ENCODE results near the gene AFF1. TPM values are rescaled to one million over a fixed set of nuclear protein-coding genes. Genes with fewer than 3 reads are reported as not detected.

AFF1 gene
- total RNA-seq, 1 experiment from 2014 or later: 23.9 TPM

DNA sequence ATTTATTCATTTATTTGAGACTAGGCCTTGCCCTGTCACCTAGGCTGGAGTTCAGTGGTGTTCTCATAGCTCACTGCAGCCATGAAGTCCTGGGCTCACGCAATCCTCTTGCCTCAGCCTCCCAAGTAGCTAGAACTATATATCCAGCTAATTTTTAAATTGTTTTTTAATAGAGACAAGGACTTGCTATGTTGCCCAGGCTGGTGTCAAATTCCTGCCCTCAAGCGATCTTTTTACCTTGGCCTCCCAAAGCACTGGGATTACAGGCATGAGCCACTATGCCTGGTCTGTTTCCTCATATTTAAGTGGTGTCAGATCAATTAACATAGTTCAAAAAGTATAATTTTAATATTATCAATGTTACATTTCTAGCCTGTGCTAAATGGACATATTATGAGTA is 68.5 kb downstream of the AFF1 start:
- DNase-seq (ENCODE audit: low read depth, low spot score) (no peak), ATAC-seq (no peak)
- ChIA-PET POLR2A (no interaction called here), CTCF (no interaction called here)
- H3K4me3 ChIP-seq (ENCODE audit: low read depth in 2 of 2, low read length in 2 of 2): no peak overlapping the region
- intact Hi-C loops (cut with micrococcal nuclease; ENCODE audit: unreplicated experiment): no loop called here
- no TSS peak for BruUV-seq (replicated peaks)
- H3K27me3 ChIP-seq (ENCODE audit: control insufficient read depth, insufficient read depth, low read length): no peaks in the 10 kb centered on the region
- H3K36me3 ChIP-seq (ENCODE audit: control insufficient read depth, insufficient read depth, low read length): no peaks in the 10 kb centered on the region; the same call in 1 of the 2 replicates
- no peaks in the 10 kb centered on the region for H3K9me3 ChIP-seq (ENCODE audit: control insufficient read depth, insufficient read depth, low read depth, low read length)
- H3K27ac ChIP-seq (ENCODE audit: low read length): no peak overlapping the region
- no peak for TF ChIP-seq TCF7L2 (IDR thresholded peaks at IDR 0.05; ENCODE audit: low read depth, low read length)
- TF ChIP-seq SIN3A (IDR thresholded peaks at IDR 0.05; ENCODE audit: borderline replicate concordance, insufficient read depth, low read depth, low read length): no peak
- H3K4me1 ChIP-seq (ENCODE audit: control insufficient read depth, insufficient read depth, low read length): peaks cover 3% of the 10 kb centered on the region
- in situ Hi-C loops (cut with HindIII; ENCODE audit: low pct_unique_long_range_greater_than_20kb, low sequenced_read_pairs): no loop called here

DNA sequence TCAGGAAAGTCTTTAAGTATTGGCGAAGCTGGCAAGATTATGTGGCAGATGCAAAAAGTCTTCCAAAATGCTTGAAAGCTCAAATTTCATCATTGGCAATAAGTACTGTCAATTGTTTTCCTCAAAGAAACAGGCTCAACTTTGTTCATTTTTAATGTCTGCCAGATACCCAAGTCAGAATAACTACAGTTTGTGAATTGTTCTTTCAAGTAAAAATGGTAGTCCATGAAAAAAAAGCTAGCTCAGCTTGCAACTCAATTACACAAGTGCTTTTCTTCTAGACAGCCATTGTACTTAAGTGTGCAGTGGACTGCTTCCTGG is 70.5 kb downstream of the AFF1 start:
- intact Hi-C loops (cut with micrococcal nuclease; ENCODE audit: unreplicated experiment) (no loop called here), in situ Hi-C loops (cut with HindIII; ENCODE audit: low pct_unique_long_range_greater_than_20kb, low sequenced_read_pairs) (no loop called here)
- BruUV-seq (replicated peaks): no TSS peak
- H3K27me3 ChIP-seq (ENCODE audit: control insufficient read depth, insufficient read depth, low read length): no peaks in the 10 kb centered on the region
- ATAC-seq: no peak
- no peaks in the 10 kb centered on the region for H3K9me3 ChIP-seq (ENCODE audit: control insufficient read depth, insufficient read depth, low read depth, low read length)
- POLR2A ChIA-PET: no interaction called here
- CTCF ChIA-PET: no interaction called here
- H3K4me3 ChIP-seq (ENCODE audit: low read depth in 2 of 2, low read length in 2 of 2): no peak overlapping the region; a peak in 1 of 4 replicates
- no peak for DNase-seq (ENCODE audit: low read depth, low spot score)
- no peak for TF ChIP-seq POLR2AphosphoS5 (IDR thresholded peaks at IDR 0.05; ENCODE audit: low read depth, low read length)
- TF ChIP-seq TCF7L2 (IDR thresholded peaks at IDR 0.05; ENCODE audit: low read depth, low read length): no peak
- TF ChIP-seq, protein P1, sequence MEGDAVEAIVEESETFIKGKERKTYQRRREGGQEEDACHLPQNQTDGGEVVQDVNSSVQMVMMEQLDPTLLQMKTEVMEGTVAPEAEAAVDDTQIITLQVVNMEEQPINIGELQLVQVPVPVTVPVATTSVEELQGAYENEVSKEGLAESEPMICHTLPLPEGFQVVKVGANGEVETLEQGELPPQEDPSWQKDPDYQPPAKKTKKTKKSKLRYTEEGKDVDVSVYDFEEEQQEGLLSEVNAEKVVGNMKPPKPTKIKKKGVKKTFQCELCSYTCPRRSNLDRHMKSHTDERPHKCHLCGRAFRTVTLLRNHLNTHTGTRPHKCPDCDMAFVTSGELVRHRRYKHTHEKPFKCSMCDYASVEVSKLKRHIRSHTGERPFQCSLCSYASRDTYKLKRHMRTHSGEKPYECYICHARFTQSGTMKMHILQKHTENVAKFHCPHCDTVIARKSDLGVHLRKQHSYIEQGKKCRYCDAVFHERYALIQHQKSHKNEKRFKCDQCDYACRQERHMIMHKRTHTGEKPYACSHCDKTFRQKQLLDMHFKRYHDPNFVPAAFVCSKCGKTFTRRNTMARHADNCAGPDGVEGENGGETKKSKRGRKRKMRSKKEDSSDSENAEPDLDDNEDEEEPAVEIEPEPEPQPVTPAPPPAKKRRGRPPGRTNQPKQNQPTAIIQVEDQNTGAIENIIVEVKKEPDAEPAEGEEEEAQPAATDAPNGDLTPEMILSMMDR (IDR thresholded peaks at IDR 0.05): no peak
- no peak for TF ChIP-seq SIN3A (IDR thresholded peaks at IDR 0.05; ENCODE audit: borderline replicate concordance, insufficient read depth, low read depth, low read length)
- TF ChIP-seq, protein P2, sequence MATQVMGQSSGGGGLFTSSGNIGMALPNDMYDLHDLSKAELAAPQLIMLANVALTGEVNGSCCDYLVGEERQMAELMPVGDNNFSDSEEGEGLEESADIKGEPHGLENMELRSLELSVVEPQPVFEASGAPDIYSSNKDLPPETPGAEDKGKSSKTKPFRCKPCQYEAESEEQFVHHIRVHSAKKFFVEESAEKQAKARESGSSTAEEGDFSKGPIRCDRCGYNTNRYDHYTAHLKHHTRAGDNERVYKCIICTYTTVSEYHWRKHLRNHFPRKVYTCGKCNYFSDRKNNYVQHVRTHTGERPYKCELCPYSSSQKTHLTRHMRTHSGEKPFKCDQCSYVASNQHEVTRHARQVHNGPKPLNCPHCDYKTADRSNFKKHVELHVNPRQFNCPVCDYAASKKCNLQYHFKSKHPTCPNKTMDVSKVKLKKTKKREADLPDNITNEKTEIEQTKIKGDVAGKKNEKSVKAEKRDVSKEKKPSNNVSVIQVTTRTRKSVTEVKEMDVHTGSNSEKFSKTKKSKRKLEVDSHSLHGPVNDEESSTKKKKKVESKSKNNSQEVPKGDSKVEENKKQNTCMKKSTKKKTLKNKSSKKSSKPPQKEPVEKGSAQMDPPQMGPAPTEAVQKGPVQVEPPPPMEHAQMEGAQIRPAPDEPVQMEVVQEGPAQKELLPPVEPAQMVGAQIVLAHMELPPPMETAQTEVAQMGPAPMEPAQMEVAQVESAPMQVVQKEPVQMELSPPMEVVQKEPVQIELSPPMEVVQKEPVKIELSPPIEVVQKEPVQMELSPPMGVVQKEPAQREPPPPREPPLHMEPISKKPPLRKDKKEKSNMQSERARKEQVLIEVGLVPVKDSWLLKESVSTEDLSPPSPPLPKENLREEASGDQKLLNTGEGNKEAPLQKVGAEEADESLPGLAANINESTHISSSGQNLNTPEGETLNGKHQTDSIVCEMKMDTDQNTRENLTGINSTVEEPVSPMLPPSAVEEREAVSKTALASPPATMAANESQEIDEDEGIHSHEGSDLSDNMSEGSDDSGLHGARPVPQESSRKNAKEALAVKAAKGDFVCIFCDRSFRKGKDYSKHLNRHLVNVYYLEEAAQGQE (IDR thresholded peaks at IDR 0.05; ENCODE audit: insufficient read depth in 1 of 2, low read depth in 2 of 2, low read length in 1 of 2): no peak
- H3K36me3 ChIP-seq (ENCODE audit: control insufficient read depth, insufficient read depth, low read length): no peaks in the 10 kb centered on the region; the same call in 1 of the 2 replicates
- H3K4me1 ChIP-seq (ENCODE audit: control insufficient read depth, insufficient read depth, low read length): peaks cover 14% of the 10 kb centered on the region
- peak overlapping the region; percentile 85 for H3K27ac ChIP-seq (ENCODE audit: low read length)

DNA sequence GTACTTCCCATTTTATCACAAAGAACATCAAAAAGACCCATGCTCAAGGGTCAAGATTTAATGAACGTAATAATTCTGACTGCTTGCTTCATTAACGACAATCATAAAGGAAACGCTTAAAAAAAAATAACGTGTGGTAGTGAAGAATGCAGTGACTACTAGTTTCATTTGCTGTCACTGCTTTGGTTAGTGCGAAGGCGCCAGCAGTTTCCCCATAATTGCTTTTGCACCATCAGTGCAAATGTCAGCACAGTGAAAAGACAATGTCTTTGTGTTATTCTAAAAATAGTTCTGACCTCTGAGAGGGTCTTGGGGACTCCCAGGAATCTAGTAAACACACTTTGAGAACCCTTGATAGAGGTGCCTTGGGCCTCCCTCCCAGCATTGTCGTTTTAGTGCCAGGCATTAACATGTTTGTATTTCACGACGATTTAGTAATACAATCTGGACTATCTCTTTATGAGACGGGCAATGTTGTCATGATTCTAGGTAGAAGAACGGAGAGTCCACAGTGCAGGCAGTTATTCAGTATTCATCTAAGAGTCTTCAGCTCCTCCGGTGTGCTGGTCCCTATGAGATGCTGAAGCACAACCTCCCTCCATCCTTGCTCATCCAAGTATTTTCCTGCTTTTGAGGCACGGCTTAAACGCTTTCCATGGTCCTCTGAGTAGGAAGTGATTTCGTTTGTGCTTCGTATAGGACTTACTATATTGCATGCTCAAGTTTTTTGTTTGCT is 71.0 kb downstream of the AFF1 start:
- H3K27ac ChIP-seq (ENCODE audit: low read length): peak overlapping the region; percentile 85
- DNase-seq (ENCODE audit: low read depth, low spot score) (no peak), ATAC-seq (peak; percentile 36)
- intact Hi-C loops (cut with micrococcal nuclease; ENCODE audit: unreplicated experiment) (loop anchor here (2.0 kb wide), 1 partner anchor 71 kb away; the partner anchor contains the start of gene AFF1), in situ Hi-C loops (cut with HindIII; ENCODE audit: low pct_unique_long_range_greater_than_20kb, low sequenced_read_pairs) (no loop called here)
- no peak for TF ChIP-seq SIN3A (IDR thresholded peaks at IDR 0.05; ENCODE audit: borderline replicate concordance, insufficient read depth, low read depth, low read length)
- TF ChIP-seq TCF7L2 (IDR thresholded peaks at IDR 0.05; ENCODE audit: low read depth, low read length): no peak
- TF ChIP-seq, protein P1 (IDR thresholded peaks at IDR 0.05): no peak
- TF ChIP-seq, protein P2 (IDR thresholded peaks at IDR 0.05; ENCODE audit: insufficient read depth in 1 of 2, low read depth in 2 of 2, low read length in 1 of 2): no peak
- no peak for TF ChIP-seq POLR2AphosphoS5 (IDR thresholded peaks at IDR 0.05; ENCODE audit: low read depth, low read length)
- ChIA-PET POLR2A (interaction anchor here (0.6 to 1.3 kb wide), 2 partner anchors 24 to 71 kb away, joined by 3 to 4 read pairs; partner anchors contain the start of gene AFF1), CTCF (no interaction called here)
- TSS peak; percentile 97 for BruUV-seq (replicated peaks)
- peaks cover 14% of the 10 kb centered on the region for H3K4me1 ChIP-seq (ENCODE audit: control insufficient read depth, insufficient read depth, low read length)
- no peaks in the 10 kb centered on the region for H3K9me3 ChIP-seq (ENCODE audit: control insufficient read depth, insufficient read depth, low read depth, low read length)
- no peaks in the 10 kb centered on the region for H3K27me3 ChIP-seq (ENCODE audit: control insufficient read depth, insufficient read depth, low read length)
- peak overlapping the region; percentile 69 to 84 for H3K4me3 ChIP-seq (ENCODE audit: low read depth in 2 of 2, low read length in 2 of 2)
- H3K36me3 ChIP-seq (ENCODE audit: control insufficient read depth, insufficient read depth, low read length): no peaks in the 10 kb centered on the region; the same call in 1 of the 2 replicates

Measured in Panc1 (cell line).